ENCODE data around the gene GCAT. TPM values are rescaled to one million over a fixed set of nuclear protein-coding genes. Genes with fewer than 3 reads are reported as not detected.

Gene GCAT
- total and polyA plus RNA-seq, 4 donors: 22.2 to 27.5 (median 23.8) TPM

DNA sequence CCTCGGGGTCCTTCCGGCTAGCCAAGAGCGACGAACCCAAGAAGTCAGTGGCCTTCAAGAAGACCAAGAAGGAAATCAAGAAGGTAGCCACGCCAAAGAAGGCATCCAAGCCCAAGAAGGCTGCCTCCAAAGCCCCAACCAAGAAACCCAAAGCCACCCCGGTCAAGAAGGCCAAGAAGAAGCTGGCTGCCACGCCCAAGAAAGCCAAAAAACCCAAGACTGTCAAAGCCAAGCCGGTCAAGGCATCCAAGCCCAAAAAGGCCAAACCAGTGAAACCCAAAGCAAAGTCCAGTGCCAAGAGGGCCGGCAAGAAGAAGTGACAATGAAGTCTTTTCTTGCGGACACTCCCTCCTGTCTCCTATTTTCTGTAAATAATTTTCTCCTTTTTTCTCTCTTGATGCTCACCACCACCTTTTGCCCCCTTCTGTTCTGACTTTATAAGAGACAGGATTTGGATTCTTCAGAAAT is 1.9 kb upstream of the GCAT start:
- peaks cover 76% of the 10 kb centered on the region for H3K4me1 ChIP-seq (ENCODE audit: control insufficient read depth, insufficient read depth, low read length)
- DNase-seq (ENCODE audit: low read depth in 4 of 6, low spot score in 6 of 6): no peak
- peak overlapping the region; percentile 91 for H3K27ac ChIP-seq (ENCODE audit: low read depth, low read length)
- no peaks in the 10 kb centered on the region for H3K9me3 ChIP-seq (ENCODE audit: control insufficient read depth, insufficient read depth, low read length)
- H3K27me3 ChIP-seq (ENCODE audit: control insufficient read depth, insufficient read depth, low read length): no peaks in the 10 kb centered on the region
- H3K36me3 ChIP-seq (ENCODE audit: control insufficient read depth, insufficient read depth, low read length): peaks cover 6% of the 10 kb centered on the region
- 31% methylated on average over 7 of the region's 10 CpGs for WGBS (ENCODE audit: insufficient coverage)
- H3K4me3 ChIP-seq (ENCODE audit: low read depth, low read length): peak overlapping the region; percentile 89

DNA sequence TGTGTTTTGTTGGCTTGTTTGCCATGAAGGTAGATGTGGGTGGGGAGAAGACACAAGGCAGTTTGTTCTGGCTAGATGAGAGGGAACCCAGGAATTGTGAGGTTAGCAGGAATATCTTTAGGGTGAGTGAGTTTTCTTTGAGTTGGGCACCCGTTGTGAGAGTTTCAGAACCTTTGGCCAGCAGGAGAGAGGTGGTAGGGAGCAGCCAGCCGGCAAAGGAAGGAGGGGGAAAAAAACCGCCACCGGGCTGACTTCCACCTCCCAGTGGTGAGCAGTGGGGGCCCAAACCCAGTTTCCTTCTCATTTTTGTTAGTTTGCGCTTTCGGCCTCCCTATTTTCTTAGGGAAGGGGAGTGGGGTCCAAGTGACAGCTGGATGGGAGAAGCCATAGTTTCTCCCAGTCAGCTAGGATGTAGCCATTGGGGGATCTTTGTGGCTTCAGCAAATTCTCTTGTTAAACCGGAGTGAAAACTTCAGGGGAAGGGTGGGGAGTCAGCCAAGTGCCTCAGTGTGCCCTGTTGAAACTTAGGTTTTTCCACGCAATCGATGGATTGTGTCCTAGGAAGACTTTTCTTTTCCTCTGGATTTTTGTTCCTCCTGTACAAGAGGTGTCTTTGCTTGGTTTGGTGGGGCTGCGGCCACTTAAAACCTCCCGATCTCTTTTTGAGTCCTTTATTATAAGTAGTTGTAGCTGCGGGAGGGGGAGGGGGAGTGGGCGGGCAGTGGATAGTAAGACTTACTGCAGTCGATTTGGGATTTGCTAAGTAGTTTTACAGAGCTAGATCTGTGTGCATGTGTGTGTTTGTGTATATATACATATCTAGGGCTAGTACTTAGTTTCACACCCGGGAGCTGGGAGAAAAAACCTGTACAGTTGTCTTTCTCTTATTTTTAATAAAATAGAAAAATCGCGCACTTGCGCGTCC is 1.1 kb upstream of the GCAT start:
- peak in 2 of 6 donors; percentile 42 to 43 for DNase-seq (ENCODE audit: low read depth in 4 of 6, low spot score in 6 of 6)
- Histone ChIP-seq H3K4me3 (ENCODE audit: low read depth, low read length) (peak overlapping the region; percentile 89), H3K27me3 (ENCODE audit: control insufficient read depth, insufficient read depth, low read length) (no peaks in the 10 kb centered on the region), H3K36me3 (ENCODE audit: control insufficient read depth, insufficient read depth, low read length) (peaks cover 6% of the 10 kb centered on the region), H3K9me3 (ENCODE audit: control insufficient read depth, insufficient read depth, low read length) (no peaks in the 10 kb centered on the region), H3K27ac (ENCODE audit: low read depth, low read length) (peak overlapping the region; percentile 91), H3K4me1 (ENCODE audit: control insufficient read depth, insufficient read depth, low read length) (peaks cover 76% of the 10 kb centered on the region)
- WGBS (ENCODE audit: insufficient coverage): 3% methylated on average over 7 of the region's 19 CpGs

DNA sequence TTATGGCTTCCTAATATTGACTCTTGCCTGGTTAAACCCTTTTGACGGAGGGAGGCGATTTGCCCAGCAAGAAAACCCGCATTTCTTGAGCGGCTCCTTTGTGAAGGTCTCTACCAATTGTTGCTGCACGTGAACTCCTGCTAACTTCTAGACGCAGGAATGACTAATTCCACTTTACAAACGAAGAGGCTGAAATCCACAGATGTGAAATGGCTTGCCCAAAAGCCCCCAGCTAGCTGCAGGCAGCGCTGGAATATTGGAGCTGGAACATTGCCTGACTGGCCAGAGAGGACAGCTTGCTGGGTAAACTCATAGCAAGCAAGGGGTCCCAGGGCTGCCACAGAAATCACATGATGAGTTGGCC is 542 bp downstream of the GCAT start:
- DNase-seq (ENCODE audit: low read depth in 4 of 6, low spot score in 6 of 6): no peak
- no peaks in the 10 kb centered on the region for H3K27me3 ChIP-seq (ENCODE audit: control insufficient read depth, insufficient read depth, low read length)
- peak overlapping the region; percentile 79 for H3K27ac ChIP-seq (ENCODE audit: low read depth, low read length)
- no peaks in the 10 kb centered on the region for H3K9me3 ChIP-seq (ENCODE audit: control insufficient read depth, insufficient read depth, low read length)
- H3K36me3 ChIP-seq (ENCODE audit: control insufficient read depth, insufficient read depth, low read length): peaks cover 11% of the 10 kb centered on the region
- WGBS (ENCODE audit: insufficient coverage): 4% methylated on average over 8 of the region's 8 CpGs
- peak overlapping the region; percentile 89 for H3K4me3 ChIP-seq (ENCODE audit: low read depth, low read length)
- H3K4me1 ChIP-seq (ENCODE audit: control insufficient read depth, insufficient read depth, low read length): peaks cover 61% of the 10 kb centered on the region

DNA sequence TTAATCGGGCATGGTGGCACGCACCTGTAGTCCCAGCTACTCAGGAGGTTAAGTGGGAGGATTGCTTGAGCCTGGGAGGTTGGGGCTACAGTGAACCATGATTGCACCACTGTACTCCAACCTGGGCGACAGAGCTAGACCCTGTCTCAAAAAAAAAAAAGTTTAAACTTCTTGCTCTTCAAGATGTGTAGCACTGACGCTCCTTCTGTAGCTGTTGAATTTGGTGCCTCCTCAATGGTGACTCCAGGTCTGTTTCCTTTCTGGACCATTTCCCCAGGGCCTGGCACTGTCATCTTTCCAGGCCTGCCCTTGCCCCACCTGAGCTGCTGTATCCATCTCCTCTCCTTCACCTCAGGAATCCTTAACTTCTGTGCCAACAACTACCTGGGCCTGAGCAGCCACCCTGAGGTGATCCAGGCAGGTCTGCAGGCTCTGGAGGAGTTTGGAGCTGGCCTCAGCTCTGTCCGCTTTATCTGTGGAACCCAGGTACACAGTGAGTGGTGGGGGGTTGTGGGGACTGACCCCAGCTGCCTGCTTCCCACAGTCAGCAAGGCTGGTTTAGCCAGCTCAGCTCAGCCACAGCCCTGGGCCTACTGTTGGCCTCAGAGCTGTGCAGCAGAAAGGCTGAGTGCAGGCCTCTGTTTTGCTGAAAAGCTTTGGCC is 2.1 kb downstream of the GCAT start:
- no peak overlapping the region for H3K4me3 ChIP-seq (ENCODE audit: low read depth, low read length)
- 90% methylated on average over 5 of the region's 5 CpGs for WGBS (ENCODE audit: insufficient coverage)
- H3K27me3 ChIP-seq (ENCODE audit: control insufficient read depth, insufficient read depth, low read length): no peaks in the 10 kb centered on the region
- H3K4me1 ChIP-seq (ENCODE audit: control insufficient read depth, insufficient read depth, low read length): peaks cover 46% of the 10 kb centered on the region
- H3K27ac ChIP-seq (ENCODE audit: low read depth, low read length): no peak overlapping the region
- DNase-seq (ENCODE audit: low read depth in 4 of 6, low spot score in 6 of 6): no peak
- peaks cover 25% of the 10 kb centered on the region for H3K36me3 ChIP-seq (ENCODE audit: control insufficient read depth, insufficient read depth, low read length)
- H3K9me3 ChIP-seq (ENCODE audit: control insufficient read depth, insufficient read depth, low read length): no peaks in the 10 kb centered on the region

DNA sequence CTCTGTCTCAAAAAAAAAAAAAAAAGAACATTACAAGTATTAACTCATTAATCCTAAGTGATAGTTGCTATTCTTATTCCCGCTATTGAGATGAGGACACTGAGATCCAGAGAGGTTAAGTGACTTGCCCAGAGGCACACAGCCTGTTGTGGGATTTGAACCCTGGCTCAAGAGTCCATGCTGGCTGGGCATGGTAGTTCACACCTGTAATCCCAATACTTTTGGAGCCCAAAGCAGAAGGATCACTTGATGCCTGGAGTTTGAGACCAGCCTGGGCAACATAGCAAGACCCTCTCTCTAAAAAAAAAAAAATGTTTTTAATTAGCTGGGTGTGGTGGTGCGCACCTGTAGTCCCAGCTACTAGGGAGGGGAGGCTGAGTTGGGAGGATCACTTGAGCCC is 4.1 kb downstream of the GCAT start:
- WGBS (ENCODE audit: insufficient coverage): 100% methylated on average over 1 of the region's 2 CpGs
- H3K27ac ChIP-seq (ENCODE audit: low read depth, low read length): no peak overlapping the region
- peaks cover 45% of the 10 kb centered on the region for H3K36me3 ChIP-seq (ENCODE audit: control insufficient read depth, insufficient read depth, low read length)
- no peaks in the 10 kb centered on the region for H3K9me3 ChIP-seq (ENCODE audit: control insufficient read depth, insufficient read depth, low read length)
- no peaks in the 10 kb centered on the region for H3K27me3 ChIP-seq (ENCODE audit: control insufficient read depth, insufficient read depth, low read length)
- DNase-seq (ENCODE audit: low read depth in 4 of 6, low spot score in 6 of 6): no peak
- peaks cover 29% of the 10 kb centered on the region for H3K4me1 ChIP-seq (ENCODE audit: control insufficient read depth, insufficient read depth, low read length)
- no peak overlapping the region for H3K4me3 ChIP-seq (ENCODE audit: low read depth, low read length)

DNA sequence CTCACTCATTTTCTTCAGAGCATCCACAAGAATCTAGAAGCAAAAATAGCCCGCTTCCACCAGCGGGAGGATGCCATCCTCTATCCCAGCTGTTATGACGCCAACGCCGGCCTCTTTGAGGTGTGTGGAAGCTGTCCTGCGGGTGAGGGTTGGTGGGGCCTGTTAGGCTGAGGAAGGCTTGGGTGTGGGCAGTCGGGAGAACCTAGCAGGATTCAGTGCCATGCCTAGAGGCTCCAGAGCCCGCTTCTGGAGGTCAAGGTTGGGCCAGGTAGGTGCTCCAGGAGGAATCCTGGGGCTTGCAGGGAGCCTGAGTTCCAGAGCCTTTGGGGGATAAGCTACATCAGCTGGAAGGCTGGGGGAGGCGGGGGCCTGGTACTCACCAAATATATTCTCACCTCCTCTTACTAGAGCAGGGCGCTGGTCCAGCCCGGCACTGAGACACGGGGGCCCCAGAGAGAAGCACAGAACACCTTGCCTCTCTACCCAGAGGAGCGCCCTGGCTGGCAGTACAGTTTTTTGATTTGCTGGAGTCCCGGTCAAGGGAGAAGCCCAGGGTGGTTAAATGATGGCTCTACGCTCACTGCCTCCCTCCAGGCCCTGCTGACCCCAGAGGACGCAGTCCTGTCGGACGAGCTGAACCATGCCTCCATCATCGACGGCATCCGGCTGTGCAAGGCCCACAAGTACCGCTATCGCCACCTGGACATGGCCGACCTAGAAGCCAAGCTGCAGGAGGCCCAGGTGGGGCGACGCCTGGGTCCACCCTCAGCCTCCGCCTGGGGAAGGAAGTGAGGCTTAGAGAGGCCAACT is 5.3 kb downstream of the GCAT start:
- 93% methylated on average over 24 of the region's 27 CpGs for WGBS (ENCODE audit: insufficient coverage)
- Histone ChIP-seq H3K4me1 (ENCODE audit: control insufficient read depth, insufficient read depth, low read length) (peaks cover 29% of the 10 kb centered on the region), H3K4me3 (ENCODE audit: low read depth, low read length) (no peak overlapping the region), H3K27ac (ENCODE audit: low read depth, low read length) (no peak overlapping the region), H3K27me3 (ENCODE audit: control insufficient read depth, insufficient read depth, low read length) (no peaks in the 10 kb centered on the region), H3K9me3 (ENCODE audit: control insufficient read depth, insufficient read depth, low read length) (no peaks in the 10 kb centered on the region), H3K36me3 (ENCODE audit: control insufficient read depth, insufficient read depth, low read length) (peaks cover 47% of the 10 kb centered on the region)
- DNase-seq (ENCODE audit: low read depth in 4 of 6, low spot score in 6 of 6): no peak

DNA sequence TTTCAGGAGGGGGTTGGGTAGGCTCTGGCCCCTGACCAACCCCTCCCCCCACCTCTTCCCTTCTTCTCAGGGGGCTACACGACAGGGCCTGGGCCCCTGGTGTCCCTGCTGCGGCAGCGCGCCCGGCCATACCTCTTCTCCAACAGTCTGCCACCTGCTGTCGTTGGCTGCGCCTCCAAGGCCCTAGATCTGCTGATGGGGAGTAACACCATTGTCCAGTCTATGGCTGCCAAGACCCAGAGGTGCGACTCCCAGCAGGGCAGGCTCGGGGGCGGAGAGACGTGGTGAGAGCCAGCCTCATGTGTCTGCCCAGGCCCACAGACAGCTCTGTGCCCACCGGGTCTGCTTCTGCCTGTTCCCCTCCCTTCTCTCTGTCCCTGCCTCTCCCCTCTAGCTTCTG is 7.9 kb downstream of the GCAT start:
- DNase-seq (ENCODE audit: low read depth in 4 of 6, low spot score in 6 of 6): no peak
- no peak overlapping the region for H3K27ac ChIP-seq (ENCODE audit: low read depth, low read length)
- H3K9me3 ChIP-seq (ENCODE audit: control insufficient read depth, insufficient read depth, low read length): no peaks in the 10 kb centered on the region
- H3K4me1 ChIP-seq (ENCODE audit: control insufficient read depth, insufficient read depth, low read length): peaks cover 21% of the 10 kb centered on the region
- H3K4me3 ChIP-seq (ENCODE audit: low read depth, low read length): no peak overlapping the region
- 88% methylated on average over 10 of the region's 12 CpGs for WGBS (ENCODE audit: insufficient coverage)
- H3K27me3 ChIP-seq (ENCODE audit: control insufficient read depth, insufficient read depth, low read length): peaks cover 16% of the 10 kb centered on the region
- H3K36me3 ChIP-seq (ENCODE audit: control insufficient read depth, insufficient read depth, low read length): peaks cover 40% of the 10 kb centered on the region

DNA sequence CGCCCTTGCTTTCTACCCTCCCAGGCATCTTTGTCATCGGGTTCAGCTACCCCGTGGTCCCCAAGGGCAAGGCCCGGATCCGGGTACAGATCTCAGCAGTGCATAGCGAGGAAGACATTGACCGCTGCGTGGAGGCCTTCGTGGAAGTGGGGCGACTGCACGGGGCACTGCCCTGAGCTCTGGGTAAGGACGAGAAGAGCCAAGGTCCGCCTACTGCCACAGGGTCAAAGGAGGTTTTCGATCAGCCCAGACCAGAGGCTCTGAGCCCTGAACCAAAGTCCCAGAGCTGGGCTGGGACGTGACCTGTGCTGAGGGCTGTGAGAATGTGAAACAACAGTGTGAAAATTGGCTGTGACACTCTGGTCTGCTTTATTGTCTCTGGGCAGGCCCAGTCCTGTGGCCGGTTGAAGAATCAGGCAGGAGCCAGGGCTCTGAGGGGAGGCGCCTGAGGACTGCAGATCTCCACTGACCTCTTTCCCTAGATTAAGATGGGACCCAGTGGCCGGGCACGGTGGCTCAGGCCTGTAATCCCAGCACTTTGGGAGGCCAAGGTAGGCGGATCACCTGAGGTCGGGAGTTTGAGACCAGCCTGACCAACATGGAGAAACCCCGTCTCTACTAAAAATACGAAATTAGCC is 8.9 kb downstream of the GCAT start:
- peaks cover 21% of the 10 kb centered on the region for H3K4me1 ChIP-seq (ENCODE audit: control insufficient read depth, insufficient read depth, low read length)
- no peak for DNase-seq (ENCODE audit: low read depth in 4 of 6, low spot score in 6 of 6)
- H3K9me3 ChIP-seq (ENCODE audit: control insufficient read depth, insufficient read depth, low read length): no peaks in the 10 kb centered on the region
- 97% methylated on average over 21 of the region's 23 CpGs for WGBS (ENCODE audit: insufficient coverage)
- H3K27me3 ChIP-seq (ENCODE audit: control insufficient read depth, insufficient read depth, low read length): peaks cover 20% of the 10 kb centered on the region
- H3K4me3 ChIP-seq (ENCODE audit: low read depth, low read length): no peak overlapping the region
- H3K27ac ChIP-seq (ENCODE audit: low read depth, low read length): no peak overlapping the region
- peaks cover 40% of the 10 kb centered on the region for H3K36me3 ChIP-seq (ENCODE audit: control insufficient read depth, insufficient read depth, low read length)
